Smooth muscle cell (in vitro differentiated cells): ENCODE results near the gene ZSCAN2. TPM values are rescaled to one million over a fixed set of nuclear protein-coding genes. Genes with fewer than 3 reads are reported as not detected.
"Not testable (repeated sequence)": the region's sequence is repeated elsewhere in the genome, so short reads cannot be mapped to it uniquely, and the experiment has no call there.

Source experiments
- DNase-seq: peaks from one replicate; lab custom pipeline; 2025; ENCODE audit not compliant: unreplicated experiment; lab: John Stamatoyannopoulos, UW
- H2AFZ ChIP-seq: fragments of 200-600 bp; sonication (generic); 2 replicates; pipeline ENCODE4 v1.6.0; 2016; ENCODE audit warnings: antibody characterized with exemption, low read depth, mild to moderate bottlenecking
- H3F3A ChIP-seq: fragments of 200-600 bp; sonication (generic); 2 replicates; pipeline ENCODE4 v1.6.0; 2017; ENCODE audit warnings: antibody characterized with exemption, low read depth
- H3K27ac ChIP-seq: fragments of 200-600 bp; sonication (generic); 2 replicates; pipeline ENCODE4 v1.5.1; 2016; ENCODE audit warnings: low read depth, mild to moderate bottlenecking
- H3K27me3 ChIP-seq: fragments of 200-600 bp; sonication (generic); 2 replicates; pipeline ENCODE4 v1.6.1; 2016; ENCODE audit warnings: low read depth, mild to moderate bottlenecking
- H3K36me3 ChIP-seq: fragments of 200-600 bp; sonication (generic); 2 replicates; pipeline ENCODE4 v1.5.1; 2016; ENCODE audit warnings: low read depth
- H3K4me1 ChIP-seq: fragments of 200-600 bp; sonication (generic); 2 replicates; pipeline ENCODE4 v1.5.1; 2016; ENCODE audit warnings: low read depth
- H3K4me2 ChIP-seq: fragments of 200-600 bp; sonication (generic); 2 replicates; pipeline ENCODE4 v1.6.0; 2016; ENCODE audit warnings: mild to moderate bottlenecking
- H3K4me3 ChIP-seq: fragments of 200-600 bp; sonication (generic); 2 replicates; pipeline ENCODE4 v1.5.1; 2016; ENCODE audit warnings: mild to moderate bottlenecking
- H3K79me2 ChIP-seq: fragments of 200-600 bp; sonication (generic); 2 replicates; pipeline ENCODE4 v1.6.0; 2016; ENCODE audit warnings: low read depth, mild to moderate bottlenecking
- H3K9ac ChIP-seq: fragments of 200-600 bp; sonication (generic); 2 replicates; pipeline ENCODE4 v1.6.0; 2016; ENCODE audit warnings: low read depth
- H3K9me3 ChIP-seq: fragments of 200-600 bp; sonication (generic); replicated peaks from 2 replicates; pipeline ENCODE4 v1.5.1; 2016; ENCODE audit warnings: low read depth
- H4K20me1 ChIP-seq: fragments of 200-600 bp; sonication (generic); 2 replicates; pipeline ENCODE4 v1.6.0; 2016; ENCODE audit warnings: low read depth
- CTCF ChIP-seq: fragments of 200-600 bp; sonication (generic); IDR thresholded peaks from 2 replicates; pipeline ENCODE4 v1.5.1; 2017; ENCODE audit warnings: borderline replicate concordance, mild to moderate bottlenecking, antibody characterized with exemption; ENCODE audit not compliant: insufficient read depth, poor library complexity, severe bottlenecking
- WGBS: methylation state at CpG from one replicate; pipeline ENCODE4 v1.1.7; 2016; ENCODE audit warnings: low lambda C conversion rate; 5-methylcytosine and 5-hydroxymethylcytosine counted together
- polyA plus RNA-seq: library from polyadenylated mRNA; unstranded; fragments of >200 nt; fragmentation: Nextera tagmentation; extraction: Ambion mirVana; gene quantifications from 2 replicates; pipeline ENCODE4 v1.2.1, GENCODE V29; 2016
- total RNA-seq: library from RNA; depleted of rRNA; stranded (reverse); fragments of >200 nt; gene quantifications from 2 replicates; pipeline ENCODE4 v1.2.3, GENCODE V29; 2014

ZSCAN2 gene
- total and polyA plus RNA-seq, 2 experiments from 2014 or later: 6.9 to 15.4 TPM

- Histone ChIP-seq H3K27ac (no peak overlapping the region), H3F3A (no peaks in the 10 kb centered on the region), H3K79me2 (no peaks in the 10 kb centered on the region), H3K9me3 (no peaks in the 10 kb centered on the region), H4K20me1 (no peaks in the 10 kb centered on the region), H3K4me2 (no peak overlapping the region), H3K27me3 (no peaks in the 10 kb centered on the region), H3K4me1 (no peaks in the 10 kb centered on the region), H3K9ac (no peak overlapping the region), H3K4me3 (no peak overlapping the region), H2AFZ (no peak overlapping the region), H3K36me3 (no peaks in the 10 kb centered on the region)
- no peak for DNase-seq
- TF ChIP-seq CTCF: no peak
- 70% methylated on average over 2 of the region's 2 CpGs for WGBS
Observed at GRCh38 chr15:84582583-84583157, 18.1 kb upstream of the ZSCAN2 start.

GRCh38 chr15:84583921-84584320 is 16.9 kb upstream of the ZSCAN2 start:
- not testable (repeated sequence) for H3K36me3 ChIP-seq, H3K27ac ChIP-seq, H3K9ac ChIP-seq, H3F3A ChIP-seq, H3K4me3 ChIP-seq, H4K20me1 ChIP-seq, DNase-seq, H3K4me2 ChIP-seq, H3K4me1 ChIP-seq, H3K79me2 ChIP-seq, H3K9me3 ChIP-seq, H3K27me3 ChIP-seq, H2AFZ ChIP-seq
- 88% methylated on average over 4 of the region's 4 CpGs for WGBS

GRCh38 chr15:84586696-84587095 is 14.1 kb upstream of the ZSCAN2 start:
- Histone ChIP-seq H3K4me1 (no peaks in the 10 kb centered on the region), H3K27ac (no peak overlapping the region), H2AFZ (no peak overlapping the region), H3K9me3 (no peaks in the 10 kb centered on the region), H3K4me3 (no peak overlapping the region), H3F3A (no peaks in the 10 kb centered on the region), H3K79me2 (no peaks in the 10 kb centered on the region), H3K9ac (no peak overlapping the region), H3K36me3 (no peaks in the 10 kb centered on the region), H3K27me3 (no peaks in the 10 kb centered on the region), H4K20me1 (no peaks in the 10 kb centered on the region), H3K4me2 (no peak overlapping the region)
- TF ChIP-seq CTCF: no peak
- 60% methylated on average over 6 of the region's 6 CpGs for WGBS
- no peak for DNase-seq

GRCh38 chr15:84588053-84588874 is 12.5 kb upstream of the ZSCAN2 start:
- Histone ChIP-seq H3K4me2 (peak overlapping the region; percentile 85), H3K4me1 (no peaks in the 10 kb centered on the region), H3K36me3 (no peaks in the 10 kb centered on the region), H3K9me3 (no peaks in the 10 kb centered on the region), H3K4me3 (peak overlapping the region; percentile 48), H3K79me2 (no peaks in the 10 kb centered on the region), H3F3A (no peaks in the 10 kb centered on the region), H3K9ac (no peak overlapping the region), H3K27me3 (no peaks in the 10 kb centered on the region), H4K20me1 (no peaks in the 10 kb centered on the region), H3K27ac (no peak overlapping the region), H2AFZ (peak overlapping the region; percentile 38)
- peak; percentile 90 for TF ChIP-seq CTCF
- WGBS: 39% methylated on average over 19 of the region's 26 CpGs
- peak; percentile 69 for DNase-seq
